Lower leg skin (tissue), 3 donors: Measurements from ENCODE around the gene SPEM3.

Experiments used
- CTCF ChIP-seq, 3 donors: fragments of 450-650 bp; IDR thresholded peaks; one replicate each; pipeline ENCODE4 v1.5.1; 2016; ENCODE audit warnings: antibody characterized with exemption in 3 of 3, mild to moderate bottlenecking in 3 of 3, moderate library complexity in 2 of 3
- POLR2A ChIP-seq, 2 donors: fragments of 450-650 bp; IDR thresholded peaks; one replicate each; pipeline ENCODE4 v1.6.1; 2016 to 2017; ENCODE audit warnings: antibody characterized with exemption in 2 of 2, mild to moderate bottlenecking in 1 of 2, moderate library complexity in 1 of 2

GRCh38 chr17:7414837-7415236, 13.8 kb upstream of the SPEM3 start:
- TF ChIP-seq CTCF (IDR thresholded peaks at IDR 0.05), result no peak
- no peak for TF ChIP-seq POLR2A (IDR thresholded peaks at IDR 0.05)
